Urinary bladder (tissue), 4 donors: ENCODE results near the gene GXYLT2. TPM values are rescaled to one million over a fixed set of nuclear protein-coding genes. Genes with fewer than 3 reads are reported as not detected.

ENCODE experiments used
- DNase-seq: peaks from one replicate; pipeline ENCODE4 v3.0.0-alpha.2; 2015; ENCODE audit errors: extremely low spot score
- H3K27ac ChIP-seq: one replicate; pipeline ENCODE4 v1.5.1; 2013; ENCODE audit warnings: low read depth, mild to moderate bottlenecking, moderate library complexity
- H3K36me3 ChIP-seq: one replicate; pipeline ENCODE4 v1.6.1; 2013; ENCODE audit warnings: mild to moderate bottlenecking, moderate library complexity; ENCODE audit not compliant: insufficient read depth
- H3K4me1 ChIP-seq: one replicate; pipeline ENCODE4 v1.6.1; 2013; ENCODE audit warnings: mild to moderate bottlenecking, moderate library complexity; ENCODE audit not compliant: insufficient read depth
- H3K4me3 ChIP-seq: one replicate; pipeline ENCODE4 v1.5.1; 2013; ENCODE audit warnings: low read depth, low read length
- WGBS: extraction: QIAGEN DNeasy Blood & Tissue Kit; methylation state at CpG from one replicate; pipeline ENCODE4 v1.1.7; 2013; 5-methylcytosine and 5-hydroxymethylcytosine counted together
- polyA plus RNA-seq: library from polyadenylated mRNA; stranded (reverse); fragments of 200-250 nt; gene quantifications from one replicate; pipeline ENCODE4 v1.2.3, GENCODE V29; 2013
- total RNA-seq: library from RNA; depleted of rRNA; stranded (reverse); fragments of >200 nt; gene quantifications from one replicate; pipeline ENCODE4 v1.2.3, GENCODE V29; 2014
- donor health status: healthy with polysubstance abuse.
- donor health status: healthy.

Gene GXYLT2
- total and polyA plus RNA-seq, 2 donors: 2.6 to 71.5 TPM

DNA sequence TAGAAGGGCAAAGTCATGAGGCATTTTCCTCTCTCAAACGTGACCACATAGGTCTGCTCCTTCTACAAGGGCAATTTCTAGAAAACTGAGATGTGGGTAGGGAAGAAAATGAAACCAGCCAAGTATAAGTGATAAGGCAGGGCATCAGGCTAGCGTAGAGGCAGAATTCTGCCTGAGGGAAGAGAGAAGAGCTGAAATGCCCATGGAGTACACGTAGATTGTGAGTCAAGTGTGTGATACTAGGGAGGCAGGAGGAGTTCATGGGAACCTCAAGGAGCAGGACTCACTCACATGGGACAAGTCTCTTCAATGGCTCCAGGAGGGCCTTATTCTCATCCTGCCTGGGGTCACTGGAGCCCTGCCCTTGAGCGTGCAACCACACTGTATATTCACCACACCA lies 73.9 kb downstream of the GXYLT2 start:
- no peak overlapping the region for H3K27ac ChIP-seq
- 78% methylated on average over 4 of the region's 4 CpGs for WGBS

DNA sequence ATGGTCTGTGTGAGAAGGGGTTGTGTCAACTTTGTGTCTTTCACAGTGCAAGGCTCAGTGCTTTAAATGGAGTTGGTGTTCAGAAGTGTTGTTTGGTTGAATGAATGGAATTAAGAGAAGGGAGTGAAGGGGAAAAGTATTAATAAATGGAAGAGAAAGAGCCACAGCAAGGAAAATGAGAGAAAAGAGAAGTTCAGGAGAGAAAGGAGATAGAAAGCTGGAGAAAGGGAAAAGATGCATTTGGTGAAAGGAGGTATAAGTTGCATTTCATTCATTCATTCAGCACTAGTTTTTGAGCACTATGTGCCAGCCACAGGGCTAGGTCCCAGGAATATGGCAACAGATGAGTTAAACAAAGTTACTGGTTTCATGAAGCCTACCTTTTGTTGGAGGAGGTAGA lies 74.5 kb downstream of the GXYLT2 start:
- Histone ChIP-seq H3K36me3 (no peaks in the 10 kb centered on the region), H3K27ac (no peak overlapping the region), H3K4me3 (no peak overlapping the region), H3K4me1 (no peaks in the 10 kb centered on the region)
- DNase-seq: no peak

More for the DNA sequence above, 73.9 kb downstream of the GXYLT2 start:
- Histone ChIP-seq H3K4me3 (no peak overlapping the region), H3K4me1 (no peaks in the 10 kb centered on the region), H3K36me3 (no peaks in the 10 kb centered on the region)
- no peak for DNase-seq

DNA sequence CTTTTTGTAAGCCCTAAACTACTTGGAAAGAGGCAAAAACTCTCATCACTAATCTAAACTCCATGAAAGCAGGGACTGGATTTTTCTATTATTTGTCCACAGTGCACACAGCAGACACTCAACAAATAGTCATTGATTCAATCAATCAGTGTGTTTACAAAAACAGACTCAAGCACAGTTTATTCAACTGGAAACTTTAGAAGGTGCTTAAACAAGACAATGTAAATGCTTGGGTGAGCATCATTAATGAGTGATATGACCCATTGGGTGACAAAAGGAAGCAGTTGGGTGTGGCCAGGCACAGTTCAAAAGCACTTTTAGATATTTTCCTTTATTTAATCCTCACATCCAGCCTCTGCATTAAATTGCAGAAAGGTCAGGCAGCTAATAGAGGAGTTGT lies 76.8 kb downstream of the GXYLT2 start:
- Histone ChIP-seq H3K27ac (no peak overlapping the region), H3K4me1 (no peaks in the 10 kb centered on the region), H3K4me3 (no peak overlapping the region), H3K36me3 (no peaks in the 10 kb centered on the region)
- no peak for DNase-seq

DNA sequence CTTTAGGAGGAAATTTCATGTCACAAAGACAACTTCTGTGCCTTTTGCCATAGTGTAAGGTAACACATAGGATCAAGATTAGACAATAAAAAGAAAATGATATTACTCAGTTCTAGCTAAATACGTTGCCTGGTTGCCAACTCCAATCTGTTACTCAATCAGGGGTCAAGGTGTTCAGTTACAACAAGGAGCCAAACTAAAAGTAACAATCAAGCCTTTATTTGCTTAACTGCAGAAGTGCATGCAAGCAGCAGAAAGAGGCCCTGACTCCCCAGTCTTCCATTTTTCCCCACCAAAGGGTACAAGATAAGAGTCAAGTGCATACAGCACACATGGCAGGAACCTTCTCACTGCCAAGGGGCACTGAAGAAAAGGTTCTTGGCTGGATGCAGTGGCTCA lies 80.4 kb downstream of the GXYLT2 start:
- H3K4me1 ChIP-seq: no peaks in the 10 kb centered on the region
- 91% methylated on average over 1 of the region's 1 CpG for WGBS
- H3K36me3 ChIP-seq: no peaks in the 10 kb centered on the region
- H3K27ac ChIP-seq: no peak overlapping the region
- H3K4me3 ChIP-seq: no peak overlapping the region
- no peak for DNase-seq

DNA sequence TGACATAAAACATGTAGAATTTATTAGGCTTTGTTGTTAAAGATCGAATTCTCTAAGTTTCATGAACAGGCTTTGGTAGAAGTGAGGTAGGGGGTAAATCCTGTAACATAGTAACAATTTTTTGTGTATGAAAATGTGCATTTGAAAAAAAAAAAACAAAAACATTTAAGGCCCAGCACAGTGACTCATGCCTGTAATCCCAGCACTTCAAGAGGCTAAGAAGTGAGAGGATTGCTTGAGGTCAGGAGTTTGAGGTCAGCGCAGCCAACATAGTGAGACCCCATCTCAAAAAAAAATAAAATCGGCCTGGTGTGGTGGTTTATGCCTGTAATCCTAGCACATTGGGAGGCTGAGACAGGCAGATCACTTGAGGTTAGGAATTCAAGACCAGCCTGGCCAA lies 81.9 kb downstream of the GXYLT2 start:
- Histone ChIP-seq H3K27ac (no peak overlapping the region), H3K4me3 (no peak overlapping the region), H3K36me3 (no peaks in the 10 kb centered on the region), H3K4me1 (no peaks in the 10 kb centered on the region)
- no peak for DNase-seq
- WGBS: 88% methylated on average over 3 of the region's 3 CpGs

DNA sequence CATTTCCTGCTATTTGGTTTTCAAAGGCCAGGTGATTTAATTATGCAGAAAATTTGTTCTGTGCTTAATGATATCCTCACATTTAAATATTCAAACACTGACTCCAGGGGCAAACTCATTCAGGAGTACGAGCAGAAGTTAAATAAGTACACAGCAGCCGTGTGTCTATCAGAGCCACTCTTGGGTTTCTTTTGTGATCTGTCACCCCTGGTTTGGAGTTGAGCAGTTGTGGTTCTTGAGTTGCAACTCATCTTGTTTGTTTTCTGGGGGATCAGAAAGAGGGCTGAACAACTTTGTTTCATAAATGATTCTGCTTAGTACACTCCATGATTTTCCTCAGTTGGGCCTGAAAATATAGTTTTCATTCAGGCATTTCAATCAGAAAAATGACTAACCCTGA lies 83.1 kb downstream of the GXYLT2 start:
- H3K27ac ChIP-seq: no peak overlapping the region
- H3K36me3 ChIP-seq: no peaks in the 10 kb centered on the region
- DNase-seq: no peak
- H3K4me1 ChIP-seq: no peaks in the 10 kb centered on the region
- WGBS: 94% methylated on average over 2 of the region's 2 CpGs
- no peak overlapping the region for H3K4me3 ChIP-seq

DNA sequence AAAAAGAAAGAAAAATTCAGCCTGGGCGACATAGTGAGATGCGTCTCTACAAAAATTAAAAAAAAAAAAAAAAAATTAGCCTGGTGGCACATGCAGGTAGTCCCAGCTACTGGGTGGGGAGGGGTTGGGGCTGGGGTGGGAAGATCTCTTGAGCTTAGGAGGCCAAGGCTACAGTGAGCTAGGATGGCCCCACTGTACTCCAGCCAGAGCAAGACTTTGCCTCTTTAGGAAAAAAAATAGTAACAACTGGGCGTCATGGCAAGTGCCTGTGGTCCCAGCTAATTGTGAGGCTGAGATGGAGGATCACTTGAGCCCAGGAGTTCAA lies 84.8 kb downstream of the GXYLT2 start:
- WGBS: over 99% methylated on average over 3 of the region's 3 CpGs

DNA sequence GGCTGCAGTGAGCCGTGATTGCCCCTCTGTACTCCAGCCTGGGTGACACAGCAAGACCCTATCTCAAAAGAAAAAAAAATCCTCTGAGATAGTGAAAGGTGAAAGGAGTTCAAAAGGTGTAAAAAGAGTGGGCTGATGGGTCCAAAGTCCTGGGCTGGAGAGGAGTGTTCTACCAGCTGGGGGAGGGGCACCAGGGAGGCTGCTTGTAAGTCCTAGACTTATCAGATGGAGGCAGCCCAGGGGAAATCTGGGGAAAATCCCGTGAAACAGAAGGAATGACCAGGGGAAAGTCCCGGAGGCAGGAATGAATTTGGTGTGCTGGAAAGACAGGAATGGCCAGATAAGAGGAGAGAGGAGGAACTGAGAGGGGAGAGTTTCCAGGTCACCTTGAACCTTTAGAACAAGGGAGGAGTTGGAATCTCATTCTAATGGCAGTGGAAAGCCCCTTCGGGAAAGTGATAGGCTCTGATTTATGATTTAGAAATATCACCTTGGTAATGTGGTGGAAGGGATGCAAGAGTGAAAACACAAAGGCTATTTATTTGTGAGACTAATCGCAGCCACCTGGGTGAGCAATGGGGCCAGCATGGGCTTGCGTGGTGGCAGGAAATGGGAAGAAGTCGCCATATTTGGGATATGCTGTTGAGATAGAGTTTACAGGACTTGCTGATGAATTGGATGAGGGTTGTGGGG lies 85.3 kb downstream of the GXYLT2 start:
- 63% methylated on average over 7 of the region's 7 CpGs for WGBS
- Histone ChIP-seq H3K36me3 (no peaks in the 10 kb centered on the region), H3K4me1 (no peaks in the 10 kb centered on the region), H3K4me3 (no peak overlapping the region), H3K27ac (no peak overlapping the region)
- no peak for DNase-seq

More for the DNA sequence above, 84.8 kb downstream of the GXYLT2 start:
- H3K27ac ChIP-seq: no peak overlapping the region
- H3K36me3 ChIP-seq: no peaks in the 10 kb centered on the region
- no peak for DNase-seq
- no peak overlapping the region for H3K4me3 ChIP-seq
- no peaks in the 10 kb centered on the region for H3K4me1 ChIP-seq

DNA sequence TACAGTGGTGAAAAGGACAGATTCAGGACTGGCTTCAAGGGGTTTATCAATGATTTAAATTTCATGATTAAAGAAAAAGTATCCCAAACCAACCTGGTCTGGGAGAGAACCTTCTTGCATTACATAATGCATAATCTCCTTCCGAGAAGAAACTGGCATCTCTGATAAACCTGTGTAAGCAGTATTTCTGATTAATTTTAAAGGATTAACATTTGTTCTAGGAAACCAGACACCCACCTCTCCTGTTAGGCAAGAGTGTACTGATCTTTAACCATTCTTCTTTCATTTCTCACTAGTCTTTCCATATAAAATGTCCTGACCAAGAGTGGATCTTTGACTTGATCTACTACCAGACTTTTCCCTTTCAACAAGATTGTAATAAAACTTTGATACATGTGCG lies 85.9 kb downstream of the GXYLT2 start:
- Histone ChIP-seq H3K36me3 (no peaks in the 10 kb centered on the region), H3K27ac (no peak overlapping the region), H3K4me3 (no peak overlapping the region), H3K4me1 (no peaks in the 10 kb centered on the region)
- WGBS: 89% methylated on average over 2 of the region's 2 CpGs
- no peak for DNase-seq

DNA sequence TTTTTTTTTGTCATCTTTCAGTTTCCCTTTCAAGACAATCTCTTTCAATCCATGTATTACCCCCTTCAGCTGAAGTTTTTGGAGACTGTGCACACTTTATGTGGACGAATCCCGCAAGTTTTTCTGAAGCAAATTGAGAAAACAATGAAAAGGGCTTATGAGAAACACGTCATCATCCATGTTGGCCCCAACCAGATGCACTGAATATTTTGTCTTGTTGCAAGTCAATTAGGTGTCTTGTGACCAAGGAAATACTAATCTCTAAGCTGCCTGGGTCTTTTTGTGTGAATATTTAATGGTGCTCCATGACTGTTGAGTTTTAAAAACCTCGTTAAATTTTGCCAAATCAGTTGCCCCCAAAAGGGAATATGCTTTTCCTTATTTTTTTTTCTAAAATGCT lies 87.1 kb downstream of the GXYLT2 start:
- DNase-seq: no peak
- no peaks in the 10 kb centered on the region for H3K36me3 ChIP-seq
- no peak overlapping the region for H3K4me3 ChIP-seq
- no peak overlapping the region for H3K27ac ChIP-seq
- H3K4me1 ChIP-seq: no peaks in the 10 kb centered on the region
- 91% methylated on average over 4 of the region's 4 CpGs for WGBS

DNA sequence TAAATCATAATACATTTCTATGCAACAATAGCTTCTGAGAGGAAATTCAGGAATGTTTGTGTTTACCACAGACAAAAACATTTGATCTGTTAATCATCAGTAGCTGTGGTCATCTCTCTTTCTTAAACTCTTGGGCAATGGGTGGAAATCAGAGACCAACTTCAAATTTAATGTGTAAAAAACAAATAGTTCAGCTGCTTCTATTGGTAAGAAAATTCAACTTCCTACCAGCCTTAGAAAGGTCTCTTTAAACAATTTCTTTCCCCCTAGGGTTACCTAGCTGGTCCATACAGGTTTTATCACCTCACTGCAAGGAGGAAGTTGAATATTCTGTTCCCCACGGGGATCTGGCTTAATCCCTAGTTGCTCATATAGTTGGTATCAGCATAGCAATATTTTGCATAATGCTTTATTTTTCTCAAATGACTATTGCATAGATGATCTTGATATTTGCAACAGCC lies 88.5 kb downstream of the GXYLT2 start:
- whole genome bisulfite sequencing: 62% methylated on average over 1 of the region's 1 CpG
- H3K4me1 ChIP-seq: no peaks in the 10 kb centered on the region
- H3K27ac ChIP-seq: no peak overlapping the region
- no peak for DNase-seq
- H3K36me3 ChIP-seq: no peaks in the 10 kb centered on the region
- no peak overlapping the region for H3K4me3 ChIP-seq

DNA sequence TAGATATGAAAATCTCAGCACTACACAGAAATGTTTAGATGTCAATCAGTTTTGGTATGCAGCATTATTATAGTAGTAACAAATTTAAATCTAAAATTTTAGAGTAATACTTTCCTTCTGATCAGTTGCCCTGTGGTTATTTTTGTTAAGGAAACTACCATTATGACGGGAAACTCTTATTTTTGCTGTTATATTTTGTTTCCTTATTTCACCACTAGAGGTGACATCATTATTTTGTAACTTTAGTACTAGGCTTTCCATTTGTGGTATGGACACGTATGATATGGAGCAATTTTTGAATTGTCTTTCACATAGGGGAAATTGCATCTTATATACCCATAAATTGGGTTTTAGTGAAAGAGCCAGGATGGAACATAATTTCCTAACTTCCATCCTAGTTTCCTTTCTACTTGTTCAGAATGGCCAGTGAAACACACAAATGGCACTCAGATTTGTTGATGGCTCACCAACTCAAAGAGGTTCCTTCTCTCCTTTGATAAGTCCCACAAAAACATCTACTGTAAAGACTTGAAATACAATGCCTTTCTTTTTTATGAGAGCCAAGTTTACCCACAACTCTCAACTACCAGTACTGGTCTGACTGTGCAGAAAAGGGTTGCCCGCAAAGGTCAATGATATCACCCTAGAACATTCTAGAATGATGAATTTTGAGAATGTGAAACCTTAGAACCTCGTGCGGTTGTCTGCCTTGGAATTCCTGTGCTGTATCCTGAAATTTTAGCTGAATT lies 89.4 kb downstream of the GXYLT2 start:
- WGBS: 82% methylated on average over 5 of the region's 5 CpGs
- no peak overlapping the region for H3K27ac ChIP-seq
- no peaks in the 10 kb centered on the region for H3K4me1 ChIP-seq
- no peaks in the 10 kb centered on the region for H3K36me3 ChIP-seq
- no peak for DNase-seq
- H3K4me3 ChIP-seq: no peak overlapping the region

DNA sequence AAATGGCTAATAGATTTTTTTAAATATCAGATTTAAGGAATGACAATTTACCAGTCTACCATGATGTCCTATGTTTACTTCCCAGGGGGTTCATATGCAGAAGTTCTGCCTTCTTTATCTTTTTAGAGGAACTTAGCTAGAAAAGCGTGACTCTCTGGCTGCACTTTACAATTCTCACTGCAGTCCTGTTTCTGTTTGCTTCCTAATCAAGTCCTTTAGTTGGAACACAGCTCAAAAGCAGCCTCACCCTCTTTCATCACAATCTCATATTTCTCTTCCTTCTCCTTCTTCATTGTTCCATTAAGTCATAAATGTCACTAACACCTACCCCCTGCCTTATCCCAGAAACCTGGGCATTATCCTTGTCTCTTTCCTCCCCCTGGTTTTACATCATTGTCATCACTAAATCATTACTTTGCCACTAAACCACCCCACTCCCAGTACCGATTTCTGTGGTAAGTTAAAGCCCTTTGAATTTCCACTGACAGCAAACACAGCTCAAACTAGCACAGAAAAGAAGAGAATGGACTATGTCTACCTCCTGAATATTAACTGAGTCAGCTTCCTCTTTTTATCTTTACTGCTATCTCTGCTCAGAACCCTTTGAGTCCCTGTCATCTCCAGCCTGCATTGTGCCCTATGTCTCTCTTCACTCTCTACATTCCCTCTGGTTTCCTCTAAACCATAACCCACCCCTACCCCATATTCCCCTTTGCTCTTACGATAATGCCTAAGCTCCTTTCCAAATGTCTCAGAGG lies 94.9 kb downstream of the GXYLT2 start:
- Histone ChIP-seq H3K4me3 (no peak overlapping the region), H3K36me3 (no peaks in the 10 kb centered on the region), H3K27ac (no peak overlapping the region), H3K4me1 (no peaks in the 10 kb centered on the region)
- WGBS: 72% methylated on average over 3 of the region's 3 CpGs
- no peak for DNase-seq

DNA sequence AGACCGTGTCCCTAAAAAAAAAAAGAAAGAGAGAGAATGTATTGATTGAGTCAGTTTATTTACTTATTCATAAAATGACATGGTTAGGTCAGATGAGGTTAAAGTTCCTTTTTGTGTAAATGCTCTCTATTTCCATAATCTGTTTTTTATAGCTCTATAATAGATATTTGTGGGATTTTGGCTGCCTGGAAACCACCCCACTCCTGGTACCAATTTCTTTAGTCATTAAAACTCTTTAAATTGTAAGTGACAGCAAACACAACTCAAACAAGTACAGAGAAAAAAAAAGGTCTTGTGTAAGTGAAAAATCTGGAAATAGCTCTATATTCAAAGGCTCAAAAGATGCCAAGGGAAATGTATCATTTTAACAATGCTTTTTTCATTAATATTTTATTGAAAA lies 97.7 kb downstream of the GXYLT2 start:
- 89% methylated on average over 1 of the region's 1 CpG for WGBS
- H3K4me1 ChIP-seq: no peaks in the 10 kb centered on the region
- H3K36me3 ChIP-seq: no peaks in the 10 kb centered on the region
- H3K4me3 ChIP-seq: no peak overlapping the region
- no peak overlapping the region for H3K27ac ChIP-seq
- DNase-seq: no peak
